GM12891 (cell line): ENCODE data around the gene HOOK1.
"Not testable (repeated sequence)": the region's sequence is repeated elsewhere in the genome, so short reads cannot be mapped to it uniquely, and the experiment has no call there.

Experiments used
- DNase-seq: peaks from one replicate; pipeline ENCODE4 v3.0.0; 2011; ENCODE audit warnings: low spot score; ENCODE audit not compliant: insufficient read length
- FAIRE-seq: peaks from 2 replicates; lab custom pipeline; 2011; peaks lifted over from hg19 to GRCh38; lab: Jason Lieb, UNC
- PAX5 ChIP-seq: IDR thresholded peaks from 2 replicates; pipeline ENCODE4 v1.6.1; 2011; ENCODE audit warnings: low read length, moderate library complexity, mild to moderate bottlenecking; ENCODE audit not compliant: insufficient read depth, severe bottlenecking
- POLR2A ChIP-seq: IDR thresholded peaks from 2 replicates; pipeline ENCODE4 v1.6.1; 2011; ENCODE audit warnings: low read depth, low read length, control low read depth
- POLR2AphosphoS5 ChIP-seq: IDR thresholded peaks from 2 replicates; pipeline ENCODE4 v1.6.1; 2011; ENCODE audit warnings: low read depth, low read length, control low read depth
- POU2F2 ChIP-seq: IDR thresholded peaks from 2 replicates; pipeline ENCODE4 v1.6.1; 2011; ENCODE audit warnings: low read depth, mild to moderate bottlenecking, control low read depth, low read length, moderate library complexity
- SPI1 ChIP-seq: IDR thresholded peaks from 2 replicates; pipeline ENCODE4 v1.6.1; 2011; ENCODE audit warnings: low read depth, low read length, control low read depth
- TAF1 ChIP-seq: IDR thresholded peaks from 2 replicates; pipeline ENCODE4 v1.6.1; 2011; ENCODE audit warnings: low read depth, low read length, control low read depth

The HOOK1 gene

GRCh38 chr1:59819566-59820438, 5.1 kb downstream of the HOOK1 start:
- FAIRE-seq (no peak), DNase-seq (no peak)
- TF ChIP-seq PAX5 = no peak
- TF ChIP-seq POLR2AphosphoS5 = no peak
- no peak for TF ChIP-seq POU2F2
- TF ChIP-seq SPI1 = no peak
- TF ChIP-seq POLR2A = no peak
- no peak for TF ChIP-seq TAF1

GRCh38 chr1:59827055-59827643, 12.4 kb downstream of the HOOK1 start:
- TF ChIP-seq POU2F2 = no peak
- no peak for TF ChIP-seq POLR2A
- TF ChIP-seq PAX5 = no peak
- no peak for TF ChIP-seq SPI1
- TF ChIP-seq TAF1 = no peak
- TF ChIP-seq POLR2AphosphoS5 = no peak
- FAIRE-seq = no peak
- no peak for DNase-seq

GRCh38 chr1:59828160-59828559, 13.4 kb downstream of the HOOK1 start:
- TF ChIP-seq SPI1 (no peak), POU2F2 (no peak), PAX5 (no peak), POLR2A (no peak), POLR2AphosphoS5 (no peak), TAF1 (no peak)
- DNase-seq (no peak), FAIRE-seq (no peak)

GRCh38 chr1:59831529-59831928, 16.8 kb downstream of the HOOK1 start:
- DNase-seq (no peak), FAIRE-seq (no peak)
- TF ChIP-seq SPI1 (no peak), POLR2AphosphoS5 (no peak)

GRCh38 chr1:59833022-59833421, 18.3 kb downstream of the HOOK1 start:
- FAIRE-seq (no peak), DNase-seq (no peak)
- TF ChIP-seq POLR2A (no peak), PAX5 (no peak), POLR2AphosphoS5 (no peak), POU2F2 (no peak), SPI1 (no peak), TAF1 (no peak)

GRCh38 chr1:59833991-59834390, 19.2 kb downstream of the HOOK1 start:
- FAIRE-seq = no peak

GRCh38 chr1:59837857-59838256, 23.1 kb downstream of the HOOK1 start:
- not testable (repeated sequence) for FAIRE-seq, DNase-seq

More at GRCh38 chr1:59833991-59834390, 19.2 kb downstream of the HOOK1 start:
- TF ChIP-seq POLR2A (no peak), PAX5 (no peak), POU2F2 (no peak), POLR2AphosphoS5 (no peak), SPI1 (no peak), TAF1 (no peak)
- DNase-seq = no peak

- FAIRE-seq (no peak), DNase-seq (no peak)
- TF ChIP-seq POLR2A = no peak
These were observed 30.3 kb downstream of the HOOK1 start for GRCh38 chr1:59845091-59845490.

- TF ChIP-seq POLR2AphosphoS5 (no peak), TAF1 (no peak), PAX5 (no peak), SPI1 (no peak), POU2F2 (no peak), POLR2A (no peak)
- DNase-seq (no peak), FAIRE-seq (no peak)
These were observed 31.6 kb downstream of the HOOK1 start for GRCh38 chr1:59846209-59846894.

- TF ChIP-seq POLR2A = no peak
- TF ChIP-seq POU2F2 = no peak
- TF ChIP-seq POLR2AphosphoS5 = no peak
- TF ChIP-seq SPI1 = no peak
- no peak for DNase-seq
- FAIRE-seq = no peak
These were observed 32.1 kb downstream of the HOOK1 start for GRCh38 chr1:59846895-59847282.

- TF ChIP-seq TAF1 (no peak), POLR2A (no peak), PAX5 (no peak), POLR2AphosphoS5 (no peak), SPI1 (no peak), POU2F2 (no peak)
- DNase-seq (no peak), FAIRE-seq (no peak)
These were observed 37.4 kb downstream of the HOOK1 start for GRCh38 chr1:59852117-59852516.

- DNase-seq = not testable (repeated sequence)
These were observed 40.5 kb downstream of the HOOK1 start for GRCh38 chr1:59855297-59855696.

More at GRCh38 chr1:59855297-59855696, 40.5 kb downstream of the HOOK1 start:
- not testable (repeated sequence) for FAIRE-seq
